Stimulated activated naive CD8-positive, alpha-beta T cell treated with anti-CD3 and anti-CD28 coated beads, Interleukin-15, amount 100 ng/mL, for 72 hours (primary cell): ENCODE results near the gene MYO10.
"Not testable (repeated sequence)": the region's sequence is repeated elsewhere in the genome, so short reads cannot be mapped to it uniquely, and the experiment has no call there.

Experiments
- ATAC-seq: fragments of 150-1000 bp; cut with Tn5 transposase; 2 replicates; pipeline ENCODE4 v1.10.0; 2021; ENCODE audit warnings: mild to moderate bottlenecking, moderate library complexity
- DNase-seq, 2 donors: peaks; one replicate each; pipeline ENCODE4 v3.0.0; 2021 to 2022
- H3K27ac Mint-ChIP-seq, 2 donors: one replicate each; pipeline ENCODE4 v1.8.0; 2022; ENCODE audit warnings: mild to moderate bottlenecking in 2 of 2, mixed read lengths in 2 of 2, moderate library complexity in 2 of 2
- H3K27me3 Mint-ChIP-seq: one replicate; pipeline ENCODE4 v1.8.0; 2022; ENCODE audit warnings: mixed read lengths
- H3K4me1 Mint-ChIP-seq: one replicate; pipeline ENCODE4 v1.8.0; 2022; ENCODE audit warnings: mild to moderate bottlenecking, mixed read lengths
- H3K4me3 Mint-ChIP-seq, 2 donors: one replicate each; pipeline ENCODE4 v1.8.0; 2022; ENCODE audit warnings: mild to moderate bottlenecking in 2 of 2, mixed read lengths in 2 of 2, moderate library complexity in 1 of 2
- H3K9me3 Mint-ChIP-seq, 2 donors: one replicate each; pipeline ENCODE4 v1.8.0; 2022; ENCODE audit warnings: mixed read lengths in 2 of 2

MYO10 gene

DNA sequence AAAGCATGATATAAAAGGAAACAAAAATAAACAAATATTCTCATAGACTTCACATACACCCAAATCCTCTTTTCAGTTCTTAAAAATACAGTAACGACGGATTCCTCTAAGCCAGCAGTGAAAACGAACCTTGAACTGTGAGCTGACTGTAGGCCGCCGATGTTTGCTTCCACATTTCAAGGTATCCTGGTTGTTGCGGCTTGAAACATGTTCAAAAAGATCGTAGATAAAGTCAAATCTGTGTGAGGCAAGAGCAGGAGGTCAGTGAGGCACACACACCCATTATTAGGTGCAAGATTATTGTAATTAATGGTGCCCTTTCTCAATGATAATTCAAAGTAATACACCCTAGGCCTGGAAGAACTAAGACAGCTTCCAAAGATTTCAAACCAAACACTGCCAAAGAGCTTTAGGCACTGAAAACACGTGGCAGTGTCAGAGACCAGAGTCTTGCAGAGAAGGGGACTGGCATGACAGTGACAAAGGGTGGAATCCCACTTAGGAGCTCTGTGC lies 178.0 kb downstream of the MYO10 start:
- DNase-seq: no peak
- no peak overlapping the region for H3K4me3 Mint-ChIP-seq

DNA sequence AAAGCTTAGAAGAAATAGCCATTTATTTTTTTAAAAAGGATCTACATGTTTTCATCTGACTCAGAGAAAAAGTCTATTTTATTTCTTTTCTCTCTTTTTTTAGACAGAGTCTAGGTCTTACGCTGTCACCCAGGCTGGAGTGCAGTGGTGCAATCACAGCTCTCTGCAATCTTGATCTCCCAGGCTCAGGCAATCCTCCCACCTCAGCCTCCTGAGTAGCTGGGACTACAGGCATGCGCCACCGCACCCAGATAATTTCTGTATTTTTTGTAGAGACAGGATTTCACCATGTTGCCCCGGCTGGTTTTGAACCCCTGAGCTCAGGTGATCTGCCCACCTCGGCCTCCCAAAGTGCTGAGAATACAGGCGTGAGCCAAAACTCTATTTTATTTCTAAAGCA lies 178.5 kb downstream of the MYO10 start:
- not testable (repeated sequence) for H3K9me3 Mint-ChIP-seq, H3K4me3 Mint-ChIP-seq, H3K27ac Mint-ChIP-seq, H3K27me3 Mint-ChIP-seq, ATAC-seq, DNase-seq
- peaks cover 10% of the 10 kb centered on the region for H3K4me1 Mint-ChIP-seq

More for the DNA sequence above, 178.0 kb downstream of the MYO10 start:
- no peak for ATAC-seq
- H3K27me3 Mint-ChIP-seq: no peaks in the 10 kb centered on the region
- H3K4me1 Mint-ChIP-seq: peaks cover 10% of the 10 kb centered on the region
- no peak overlapping the region for H3K27ac Mint-ChIP-seq
- no peaks in the 10 kb centered on the region for H3K9me3 Mint-ChIP-seq

DNA sequence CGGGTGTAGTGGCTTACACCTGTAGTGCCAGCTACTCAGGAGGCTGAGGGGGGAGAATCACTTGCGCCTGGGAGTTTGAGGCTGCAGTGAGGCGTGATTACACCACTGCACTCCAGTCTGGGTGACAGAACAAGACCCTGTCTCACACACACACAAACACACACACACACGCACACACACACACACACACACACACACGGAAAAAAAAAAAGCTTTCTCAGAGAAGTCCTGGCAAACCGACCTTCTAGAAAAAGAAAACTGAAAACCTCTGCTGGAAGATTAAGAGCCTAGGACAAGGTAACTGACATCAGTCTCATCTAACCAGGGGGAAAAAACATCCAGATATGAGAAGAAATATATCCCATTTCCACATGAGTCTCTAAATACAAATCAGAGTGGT lies 178.9 kb downstream of the MYO10 start:
- no peak for DNase-seq
- H3K4me1 Mint-ChIP-seq: peaks cover 10% of the 10 kb centered on the region
- no peaks in the 10 kb centered on the region for H3K9me3 Mint-ChIP-seq
- peak overlapping the region in 1 of 2 donors; percentile 79 for H3K27ac Mint-ChIP-seq
- H3K27me3 Mint-ChIP-seq: no peaks in the 10 kb centered on the region
- no peak overlapping the region for H3K4me3 Mint-ChIP-seq
- no peak for ATAC-seq

DNA sequence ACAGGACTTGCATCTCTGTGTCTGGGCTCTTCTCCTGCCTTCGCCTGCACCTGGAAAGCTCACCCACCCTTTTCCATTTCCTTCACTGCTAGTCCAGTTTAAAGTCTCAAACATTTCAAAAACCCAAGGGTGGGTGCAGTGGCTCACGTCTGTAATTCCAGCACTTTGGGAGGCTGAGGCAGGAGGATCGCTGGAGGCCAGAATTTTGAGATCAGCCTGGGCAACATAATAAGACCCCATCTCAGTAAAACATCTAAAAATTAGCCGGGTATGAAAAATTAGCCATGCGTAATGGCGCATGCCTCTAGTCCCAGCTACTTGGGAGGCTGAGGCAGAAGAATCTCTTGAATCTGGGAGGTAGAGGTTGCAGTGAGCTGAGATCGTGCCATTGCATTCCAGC lies 179.4 kb downstream of the MYO10 start:
- H3K27ac Mint-ChIP-seq: peak overlapping the region in 1 of 2 donors; percentile 65
- no peak overlapping the region for H3K4me3 Mint-ChIP-seq
- H3K9me3 Mint-ChIP-seq: no peaks in the 10 kb centered on the region
- H3K4me1 Mint-ChIP-seq: peaks cover 10% of the 10 kb centered on the region
- H3K27me3 Mint-ChIP-seq: no peaks in the 10 kb centered on the region
- no peak for ATAC-seq
- DNase-seq: no peak

DNA sequence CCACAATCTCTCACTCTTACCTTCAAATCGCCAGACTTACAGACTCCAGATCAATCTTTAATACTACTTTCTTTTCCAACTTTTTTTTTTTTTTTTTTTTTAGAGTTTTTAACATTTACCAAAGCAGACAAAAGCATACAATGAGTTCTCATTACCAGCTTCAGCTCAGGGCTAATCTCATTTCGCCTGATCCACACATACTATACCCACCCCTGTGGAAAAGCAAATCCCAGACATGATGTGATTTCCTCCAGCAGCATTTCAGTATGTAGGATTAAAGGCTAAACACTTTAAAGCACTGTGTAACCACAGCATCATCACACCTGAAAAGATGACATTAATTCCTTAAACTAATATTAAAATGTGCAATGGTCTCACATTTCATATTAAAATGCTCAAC lies 180.4 kb downstream of the MYO10 start:
- H3K9me3 Mint-ChIP-seq: no peaks in the 10 kb centered on the region
- DNase-seq: no peak
- ATAC-seq: no peak
- H3K27ac Mint-ChIP-seq: no peak overlapping the region
- H3K4me3 Mint-ChIP-seq: no peak overlapping the region
- peaks cover 10% of the 10 kb centered on the region for H3K4me1 Mint-ChIP-seq
- no peaks in the 10 kb centered on the region for H3K27me3 Mint-ChIP-seq

DNA sequence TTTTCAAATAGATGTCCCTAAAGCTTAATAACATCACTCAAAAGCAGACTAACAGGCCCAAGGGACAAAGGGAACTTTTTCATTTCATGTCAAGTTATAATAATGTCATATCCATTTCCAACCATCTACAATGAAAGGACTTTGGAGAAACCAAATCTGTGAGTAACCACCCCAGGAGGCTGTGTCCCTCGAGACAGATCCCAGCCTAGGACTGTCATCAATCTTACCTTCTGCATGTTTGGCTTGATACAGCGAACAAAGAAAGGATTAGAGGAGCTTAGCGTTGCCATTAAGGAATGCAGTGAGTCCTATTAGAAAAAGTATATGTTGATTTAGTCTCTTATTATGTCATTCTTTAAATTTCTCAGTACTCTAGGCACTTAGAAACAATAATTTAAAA lies 181.5 kb downstream of the MYO10 start:
- H3K4me3 Mint-ChIP-seq: no peak overlapping the region
- H3K9me3 Mint-ChIP-seq: no peaks in the 10 kb centered on the region
- peaks cover 6% of the 10 kb centered on the region for H3K4me1 Mint-ChIP-seq
- H3K27ac Mint-ChIP-seq: no peak overlapping the region
- no peaks in the 10 kb centered on the region for H3K27me3 Mint-ChIP-seq
- no peak for ATAC-seq
- no peak for DNase-seq

DNA sequence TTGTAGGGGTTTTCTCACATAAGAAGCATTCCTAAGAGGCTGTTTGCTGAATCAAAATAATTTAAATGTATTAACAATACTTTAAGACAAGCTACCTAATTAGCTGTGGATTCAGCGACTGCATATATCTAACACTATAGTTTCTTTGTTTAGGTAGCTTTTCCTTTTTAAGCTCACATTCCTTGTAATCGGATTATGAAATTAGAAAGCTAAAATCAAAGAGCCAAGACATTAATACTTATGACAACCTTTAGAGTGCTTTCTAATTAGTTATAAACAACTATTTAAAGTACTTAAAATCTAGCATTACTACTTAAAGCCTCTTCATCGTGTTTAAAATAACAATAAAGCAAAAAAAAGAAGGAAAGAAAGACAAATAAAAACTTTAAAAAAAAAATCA lies 182.0 kb downstream of the MYO10 start:
- H3K4me1 Mint-ChIP-seq: peaks cover under 1% of the 10 kb centered on the region
- no peaks in the 10 kb centered on the region for H3K9me3 Mint-ChIP-seq
- no peak overlapping the region for H3K4me3 Mint-ChIP-seq
- no peaks in the 10 kb centered on the region for H3K27me3 Mint-ChIP-seq
- DNase-seq: no peak
- no peak for ATAC-seq
- H3K27ac Mint-ChIP-seq: no peak overlapping the region

DNA sequence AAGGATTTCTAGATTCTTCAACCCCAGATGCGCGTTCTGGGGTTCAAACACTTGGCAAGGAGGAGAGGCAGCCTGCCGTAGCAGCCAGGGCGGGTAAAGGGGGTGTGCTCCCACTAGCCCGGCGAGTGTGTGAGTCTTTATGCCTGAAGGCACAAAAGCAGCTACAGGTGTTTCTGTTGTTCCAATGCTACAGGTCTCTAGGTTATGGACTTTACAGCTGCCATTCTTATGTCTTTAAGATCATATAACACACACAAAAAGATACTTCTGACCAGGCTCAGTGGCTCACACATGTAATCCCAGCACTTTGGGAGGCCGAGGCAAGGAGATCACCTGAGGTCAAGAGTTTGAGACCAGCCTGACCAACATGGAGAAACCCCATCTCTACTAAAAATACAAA lies 185.6 kb downstream of the MYO10 start:
- no peaks in the 10 kb centered on the region for H3K4me1 Mint-ChIP-seq
- H3K4me3 Mint-ChIP-seq: no peak overlapping the region
- no peaks in the 10 kb centered on the region for H3K27me3 Mint-ChIP-seq
- no peak for ATAC-seq
- DNase-seq: no peak
- no peaks in the 10 kb centered on the region for H3K9me3 Mint-ChIP-seq
- no peak overlapping the region for H3K27ac Mint-ChIP-seq

DNA sequence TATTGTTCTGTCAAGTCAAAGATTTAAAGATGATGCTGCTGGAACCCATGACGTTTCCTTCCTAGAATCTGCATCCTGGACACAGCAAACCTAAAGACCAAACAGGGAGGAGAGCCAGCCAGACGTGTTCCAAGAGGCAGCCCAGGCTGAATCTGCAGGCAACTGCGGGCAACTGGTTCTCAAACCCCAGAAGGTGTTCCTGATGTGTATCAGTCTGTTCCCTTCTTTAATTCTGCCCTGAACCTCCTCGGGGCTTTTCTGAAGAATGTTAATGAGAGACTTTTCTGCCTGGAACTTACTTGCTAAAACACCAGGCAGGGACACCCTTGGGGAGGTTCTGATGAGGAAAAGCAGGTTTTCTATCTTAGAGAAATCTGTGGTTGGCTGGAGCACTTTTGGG lies 186.5 kb downstream of the MYO10 start:
- ATAC-seq: no peak
- no peaks in the 10 kb centered on the region for H3K9me3 Mint-ChIP-seq
- H3K27me3 Mint-ChIP-seq: no peaks in the 10 kb centered on the region
- no peak for DNase-seq
- H3K27ac Mint-ChIP-seq: no peak overlapping the region
- H3K4me3 Mint-ChIP-seq: no peak overlapping the region
- no peaks in the 10 kb centered on the region for H3K4me1 Mint-ChIP-seq

DNA sequence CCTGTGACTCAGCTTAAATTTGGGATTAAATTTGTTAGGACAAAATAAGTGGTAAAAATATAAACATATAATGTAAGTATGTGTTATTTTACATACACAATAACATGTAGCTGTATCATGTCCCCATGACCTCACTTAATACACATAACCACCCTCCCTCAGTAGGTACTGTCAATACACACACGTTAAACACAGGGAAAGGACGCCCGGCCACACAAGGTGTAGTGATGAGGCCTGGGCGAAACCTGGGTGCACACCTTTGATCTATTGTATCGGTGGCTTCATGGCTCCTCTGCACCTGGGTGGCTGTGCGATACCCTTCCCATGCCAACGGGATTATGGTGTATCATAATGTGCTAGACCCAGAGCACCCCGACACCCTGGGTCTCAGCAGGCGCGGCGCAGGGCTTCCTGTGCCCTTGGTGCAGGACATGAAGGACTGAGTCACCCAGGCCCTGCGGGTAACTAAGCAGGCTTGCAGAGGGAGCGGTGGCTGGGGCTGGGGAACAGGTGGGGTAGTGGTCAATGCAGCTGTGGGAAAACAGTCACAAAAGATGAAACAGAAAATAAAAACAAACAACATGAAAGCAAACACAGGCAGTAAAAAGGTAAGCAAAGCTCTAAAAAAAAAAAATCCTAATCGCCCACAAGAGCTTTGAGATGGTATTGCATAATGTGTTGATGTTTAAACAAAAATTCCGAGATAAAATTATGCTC lies 191.8 kb downstream of the MYO10 start:
- Mint-ChIP-seq H3K4me3 (no peak overlapping the region), H3K9me3 (no peaks in the 10 kb centered on the region), H3K4me1 (no peaks in the 10 kb centered on the region), H3K27me3 (peaks cover 9% of the 10 kb centered on the region), H3K27ac (no peak overlapping the region)
- ATAC-seq: no peak
- no peak for DNase-seq

DNA sequence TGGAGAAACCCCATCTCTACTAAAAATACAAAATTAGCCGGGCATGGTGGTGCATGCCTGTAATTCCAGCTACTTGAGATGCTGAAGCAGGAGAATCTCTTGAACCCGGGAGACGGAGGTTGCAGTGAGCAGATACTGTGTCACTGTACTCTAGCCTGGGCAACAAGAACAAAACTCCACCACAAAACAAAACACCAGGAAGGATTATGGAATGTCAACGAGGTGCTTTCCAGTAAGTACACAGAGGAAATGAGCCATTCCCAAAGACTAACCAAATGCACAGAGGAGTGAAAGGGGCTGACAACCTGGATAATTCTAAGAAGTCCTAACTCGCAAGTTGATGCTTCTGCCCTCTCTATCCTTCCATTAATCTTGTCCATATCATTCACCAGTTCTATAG lies 193.2 kb downstream of the MYO10 start:
- ATAC-seq: no peak
- DNase-seq: no peak
- Mint-ChIP-seq H3K4me3 (no peak overlapping the region), H3K27me3 (peaks cover 12% of the 10 kb centered on the region), H3K9me3 (no peaks in the 10 kb centered on the region), H3K4me1 (no peaks in the 10 kb centered on the region), H3K27ac (no peak overlapping the region)

DNA sequence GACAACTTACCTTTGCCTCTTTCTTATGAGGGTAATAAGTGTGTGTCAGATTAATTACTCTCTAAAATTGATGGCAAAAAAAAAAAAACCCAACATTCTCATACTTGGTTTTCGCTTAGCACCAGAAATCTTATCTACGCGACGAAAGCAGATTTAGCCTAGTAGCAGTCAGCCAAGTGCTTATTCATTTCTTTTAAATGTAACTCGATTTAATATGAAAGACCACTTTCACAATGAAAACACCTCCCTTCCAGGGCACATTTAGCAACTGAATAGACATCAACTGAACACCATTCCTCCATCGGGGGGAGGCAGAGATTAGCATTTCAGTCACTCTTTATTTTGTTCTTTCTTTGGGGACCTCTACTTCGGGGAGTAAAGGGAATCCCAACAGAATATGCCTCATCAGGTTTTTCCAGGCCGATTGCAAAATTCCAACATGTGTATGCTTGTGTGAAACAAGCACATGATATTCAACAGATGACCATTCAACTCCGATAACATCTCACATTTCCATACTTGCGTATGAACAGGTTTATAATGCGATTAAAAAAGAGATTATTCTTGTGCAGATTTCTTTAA lies 195.2 kb downstream of the MYO10 start:
- DNase-seq: no peak
- Mint-ChIP-seq H3K9me3 (no peaks in the 10 kb centered on the region), H3K27me3 (peaks cover 18% of the 10 kb centered on the region), H3K27ac (no peak overlapping the region), H3K4me3 (no peak overlapping the region), H3K4me1 (no peaks in the 10 kb centered on the region)
- no peak for ATAC-seq

DNA sequence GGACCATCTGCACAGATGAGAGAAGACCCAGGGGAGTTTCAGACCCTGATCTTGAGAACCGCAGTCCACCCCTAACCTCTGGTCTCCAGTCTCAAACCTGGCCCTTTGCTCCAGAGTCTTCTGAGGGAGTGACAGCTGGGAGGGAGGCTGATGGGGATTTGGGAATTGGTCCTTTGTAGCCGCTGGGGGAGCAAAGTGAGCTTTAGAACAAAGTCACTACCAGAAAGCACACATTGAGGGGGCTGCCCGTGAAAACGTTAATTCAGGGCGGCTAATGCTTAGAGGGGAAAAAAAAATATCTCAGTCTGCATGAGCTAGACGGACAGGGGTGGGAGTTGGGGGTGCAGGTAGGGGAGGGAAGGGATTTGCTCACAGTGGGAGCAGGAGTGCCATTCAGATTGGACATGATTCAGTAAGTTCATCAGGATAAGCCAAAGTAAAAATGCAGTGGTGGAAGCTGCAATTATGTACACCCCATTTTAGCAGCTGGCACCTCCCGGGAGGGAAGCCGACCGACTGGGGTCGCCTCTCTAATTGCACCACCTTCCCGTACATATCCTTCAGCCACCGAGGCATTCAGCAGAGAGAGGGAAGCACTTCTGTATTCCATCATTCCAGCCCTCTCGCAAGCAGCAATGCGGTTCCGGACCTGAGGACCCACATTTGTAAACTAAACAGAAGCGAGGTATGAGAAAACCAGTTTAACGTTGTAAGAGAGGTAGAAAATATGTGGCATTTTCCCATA lies 195.8 kb downstream of the MYO10 start:
- H3K9me3 Mint-ChIP-seq: no peaks in the 10 kb centered on the region
- H3K27ac Mint-ChIP-seq: no peak overlapping the region
- no peaks in the 10 kb centered on the region for H3K4me1 Mint-ChIP-seq
- peaks cover 18% of the 10 kb centered on the region for H3K27me3 Mint-ChIP-seq
- ATAC-seq: no peak
- H3K4me3 Mint-ChIP-seq: no peak overlapping the region
- DNase-seq: no peak

DNA sequence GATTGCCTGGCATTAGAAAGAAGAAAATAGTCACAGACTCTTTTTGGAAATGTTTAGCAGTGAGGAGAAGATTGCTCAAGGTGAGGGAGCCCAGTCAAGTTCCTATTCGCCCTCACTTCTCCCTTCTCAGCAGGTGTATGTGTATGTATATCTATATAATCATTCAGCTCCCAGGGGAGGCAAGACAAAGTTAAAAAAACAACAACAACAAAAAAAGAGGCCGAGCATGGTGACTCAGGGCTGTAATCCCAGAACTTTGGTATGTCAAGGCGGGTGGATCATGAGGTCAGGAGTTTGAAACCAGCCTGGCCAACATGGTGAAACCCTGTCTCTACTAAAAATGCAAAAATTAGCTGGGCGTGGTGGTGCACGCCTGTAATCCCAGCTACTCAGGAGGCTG lies 197.7 kb downstream of the MYO10 start:
- not testable (repeated sequence) for H3K27ac Mint-ChIP-seq, DNase-seq, H3K9me3 Mint-ChIP-seq, H3K4me1 Mint-ChIP-seq, ATAC-seq, H3K4me3 Mint-ChIP-seq
- peaks cover 18% of the 10 kb centered on the region for H3K27me3 Mint-ChIP-seq

DNA sequence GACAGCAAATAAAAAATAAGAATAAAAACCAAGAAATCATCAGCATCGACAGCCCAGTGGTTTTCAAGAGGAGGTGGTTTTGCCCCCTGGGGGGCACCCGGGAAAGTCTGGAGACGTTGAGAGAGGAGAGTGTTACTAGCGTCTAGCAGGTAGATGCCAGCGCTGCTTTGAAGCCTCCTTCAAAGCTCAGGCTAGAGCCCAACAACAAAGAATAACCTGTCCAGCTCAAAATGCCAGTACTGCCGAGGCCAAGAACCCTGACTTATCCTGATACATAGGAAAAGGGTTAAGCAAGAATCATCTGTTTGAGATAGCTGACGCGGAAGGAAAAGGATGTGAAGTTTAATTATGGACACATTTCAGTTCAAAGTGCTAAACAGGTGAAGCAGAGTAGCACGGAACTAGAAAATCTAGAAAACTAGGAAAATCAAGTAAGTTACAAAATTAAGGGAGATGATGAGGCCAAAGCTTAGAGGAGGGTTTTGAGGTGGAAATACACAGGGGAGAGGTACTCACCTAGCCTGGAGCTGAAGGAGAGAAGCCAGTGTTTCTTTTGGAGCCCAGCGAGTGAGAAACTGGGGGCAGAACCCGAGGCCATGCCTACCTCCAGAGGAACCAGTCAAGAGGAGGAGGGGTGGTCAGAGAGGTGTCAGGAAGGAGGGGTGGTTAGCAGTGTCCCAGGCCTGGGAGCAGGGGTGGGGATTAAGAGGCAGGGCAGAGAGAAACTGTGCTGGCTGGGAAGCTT lies 198.3 kb downstream of the MYO10 start:
- ATAC-seq (no peak), DNase-seq (no peak)
- H3K27me3 Mint-ChIP-seq: peaks cover 18% of the 10 kb centered on the region
- no peaks in the 10 kb centered on the region for H3K9me3 Mint-ChIP-seq
- H3K27ac Mint-ChIP-seq: peak overlapping the region in 1 of 2 donors; percentile 52
- no peaks in the 10 kb centered on the region for H3K4me1 Mint-ChIP-seq
- H3K4me3 Mint-ChIP-seq: no peak overlapping the region
